GM04504 (cell line): Measurements from ENCODE around the gene LRCH4.

Experiments used
- DNase-seq: peaks from one replicate; pipeline ENCODE4 v3.0.0-alpha.2; 2012; ENCODE audit warnings: low read depth

LRCH4 gene

DNA sequence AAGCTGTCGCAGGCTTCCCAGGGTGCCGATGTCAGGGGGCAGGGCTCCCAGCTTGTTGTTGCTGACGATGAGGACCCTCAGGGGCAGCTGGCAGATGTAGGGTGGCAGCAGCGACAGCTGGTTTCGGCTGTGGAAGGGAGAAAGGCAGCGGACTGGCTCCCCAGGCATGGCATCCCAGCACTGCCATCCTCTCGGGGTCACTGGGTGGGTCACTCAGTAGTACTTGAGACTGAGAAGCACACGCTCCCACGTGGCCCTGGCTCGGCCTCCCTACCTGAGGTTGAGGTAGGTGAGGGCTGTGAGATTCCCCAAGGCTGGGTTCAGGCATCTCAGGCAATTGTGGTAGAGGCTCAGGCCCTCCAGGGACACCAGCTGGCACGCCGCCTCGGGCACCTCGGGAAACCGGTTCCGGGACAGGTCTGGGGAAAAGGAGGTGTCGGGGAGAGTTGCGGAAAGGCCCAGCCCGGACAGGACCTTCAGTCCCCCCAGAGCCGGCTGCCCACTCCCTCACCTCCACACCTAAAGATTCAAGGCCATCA, 3.8 kb downstream of the LRCH4 start:
- DNase-seq, result no peak

DNA sequence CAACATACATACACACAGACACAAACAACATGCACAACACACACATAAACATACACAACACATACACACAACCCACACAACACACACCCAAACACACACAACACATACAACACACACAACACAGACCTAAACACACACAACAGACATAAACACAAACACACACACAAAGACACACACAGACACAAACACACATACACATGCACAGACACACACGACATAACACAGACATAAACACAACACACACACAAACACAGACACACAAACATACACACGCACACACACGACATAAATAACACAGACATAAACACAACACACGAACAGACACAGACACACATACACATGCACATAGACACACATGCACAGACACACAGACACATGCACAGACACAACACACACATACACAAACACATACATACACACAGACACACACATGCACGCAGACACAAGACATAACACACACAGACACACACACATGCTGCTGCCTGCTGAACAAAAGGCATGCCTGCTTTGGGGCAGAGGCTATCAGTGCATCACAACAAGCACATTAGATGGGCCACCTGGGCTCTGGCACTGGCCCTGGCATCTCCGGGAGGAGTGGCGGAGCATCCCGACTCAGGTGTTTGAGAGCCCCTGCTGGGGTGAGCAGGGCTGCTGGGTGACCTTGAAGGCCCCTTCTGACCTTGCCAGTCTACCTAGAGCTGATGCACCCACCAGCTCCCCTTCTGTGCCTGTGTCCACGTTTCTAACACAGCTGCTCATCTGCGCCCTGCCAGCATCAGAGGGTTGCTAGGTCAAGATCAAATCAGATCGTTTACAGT, 5.3 kb downstream of the LRCH4 start:
- no peak for DNase-seq

GRCh38 chr7:100578246-100579183, 7.4 kb downstream of the LRCH4 start:
- no peak for DNase-seq

DNA sequence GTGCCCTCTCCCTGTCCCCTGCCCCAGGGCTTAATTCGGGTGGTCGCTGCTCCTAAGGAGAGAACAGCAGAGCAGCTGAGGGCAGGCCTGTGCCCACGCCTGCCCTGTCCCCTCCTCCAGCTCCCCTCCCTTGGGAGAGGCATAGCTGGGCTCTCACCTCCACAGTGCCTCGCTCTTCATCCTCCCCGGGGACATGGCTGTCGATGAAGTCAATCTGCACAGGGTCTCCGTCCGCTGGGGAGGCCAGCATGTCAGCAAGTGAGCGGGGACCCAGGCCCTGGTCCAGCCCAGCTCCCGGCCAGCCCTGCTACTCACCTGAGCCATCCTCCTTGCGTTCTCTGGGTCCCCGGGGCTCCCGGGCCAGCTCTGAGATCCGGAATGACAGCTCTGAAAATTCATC, 8.4 kb downstream of the LRCH4 start:
- DNase-seq, result no peak

DNA sequence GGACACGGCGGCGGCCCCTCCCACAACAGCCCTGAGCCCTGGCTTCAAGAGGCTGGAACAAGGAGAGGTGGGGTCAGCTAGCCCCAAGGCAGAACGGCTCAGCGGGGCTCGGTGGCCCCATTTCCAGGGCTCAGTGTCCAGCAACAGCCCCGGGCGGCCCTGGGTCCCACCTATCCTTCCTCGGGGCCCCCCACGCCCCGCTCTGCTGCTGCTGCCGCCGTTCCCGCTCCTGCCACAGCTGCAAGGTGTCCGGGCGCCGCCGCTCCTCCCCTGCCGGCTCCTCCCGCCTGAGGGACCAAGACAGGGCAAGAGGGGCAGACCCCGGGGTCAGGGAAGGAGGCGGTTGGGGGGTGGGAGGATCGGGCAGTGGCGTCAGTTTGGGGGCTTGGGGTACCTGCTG, 8.8 kb downstream of the LRCH4 start:
- DNase-seq, result no peak

DNA sequence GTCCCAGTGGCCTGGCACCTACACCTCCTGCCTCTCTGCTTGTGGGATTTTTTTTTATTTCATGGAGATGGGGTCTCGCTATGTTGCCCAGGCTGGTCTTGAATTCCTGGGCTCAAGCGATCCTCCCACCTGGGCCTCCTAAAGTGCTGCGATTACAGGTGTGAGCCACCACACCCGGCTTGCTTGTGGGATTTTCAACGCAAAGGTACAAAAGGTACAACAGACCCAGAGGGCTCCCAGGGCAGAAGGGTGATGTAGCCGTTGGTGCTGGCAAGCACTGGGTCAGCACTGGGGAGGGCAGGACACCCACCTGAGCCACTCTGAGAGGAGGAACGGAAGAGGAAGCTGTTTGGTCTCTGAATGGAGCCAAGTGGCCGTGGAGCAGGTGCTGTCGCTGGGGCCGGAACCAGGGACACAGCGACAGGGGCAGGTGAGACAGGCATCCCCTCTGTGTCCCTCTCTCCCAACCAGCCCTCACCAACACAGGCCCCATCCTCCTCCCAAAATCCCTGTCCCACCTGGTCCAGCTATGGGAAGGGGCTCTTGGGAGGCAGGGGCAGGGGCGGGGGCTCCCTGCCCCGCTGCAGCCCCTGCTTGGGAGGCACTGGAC, 9.4 kb downstream of the LRCH4 start:
- DNase-seq, result no peak

- DNase-seq, result no peak
Measured at GRCh38 chr7:100575746-100576383, 10.1 kb downstream of the LRCH4 start.

DNA sequence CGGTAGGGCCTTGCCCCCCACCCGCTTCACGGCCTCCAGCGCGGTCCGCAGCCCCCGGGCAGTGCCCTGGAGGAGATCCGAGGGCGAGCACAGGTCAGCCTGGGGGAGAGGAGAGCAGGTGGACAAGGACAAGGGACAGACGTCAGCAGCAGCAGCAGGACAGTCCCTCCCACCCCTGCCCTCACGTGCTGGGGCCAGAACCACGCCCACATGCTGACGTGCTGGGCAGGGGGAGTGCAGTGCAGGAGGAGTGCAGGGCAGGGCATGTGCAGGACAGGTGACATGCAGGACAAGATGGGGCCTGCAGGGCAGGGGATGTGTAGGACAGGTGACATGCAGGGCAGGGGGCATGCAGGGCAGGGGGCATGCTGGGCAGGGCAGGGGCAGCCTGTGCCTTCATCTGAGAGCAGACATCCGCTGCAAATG, 10.7 kb downstream of the LRCH4 start:
- no peak for DNase-seq

DNA sequence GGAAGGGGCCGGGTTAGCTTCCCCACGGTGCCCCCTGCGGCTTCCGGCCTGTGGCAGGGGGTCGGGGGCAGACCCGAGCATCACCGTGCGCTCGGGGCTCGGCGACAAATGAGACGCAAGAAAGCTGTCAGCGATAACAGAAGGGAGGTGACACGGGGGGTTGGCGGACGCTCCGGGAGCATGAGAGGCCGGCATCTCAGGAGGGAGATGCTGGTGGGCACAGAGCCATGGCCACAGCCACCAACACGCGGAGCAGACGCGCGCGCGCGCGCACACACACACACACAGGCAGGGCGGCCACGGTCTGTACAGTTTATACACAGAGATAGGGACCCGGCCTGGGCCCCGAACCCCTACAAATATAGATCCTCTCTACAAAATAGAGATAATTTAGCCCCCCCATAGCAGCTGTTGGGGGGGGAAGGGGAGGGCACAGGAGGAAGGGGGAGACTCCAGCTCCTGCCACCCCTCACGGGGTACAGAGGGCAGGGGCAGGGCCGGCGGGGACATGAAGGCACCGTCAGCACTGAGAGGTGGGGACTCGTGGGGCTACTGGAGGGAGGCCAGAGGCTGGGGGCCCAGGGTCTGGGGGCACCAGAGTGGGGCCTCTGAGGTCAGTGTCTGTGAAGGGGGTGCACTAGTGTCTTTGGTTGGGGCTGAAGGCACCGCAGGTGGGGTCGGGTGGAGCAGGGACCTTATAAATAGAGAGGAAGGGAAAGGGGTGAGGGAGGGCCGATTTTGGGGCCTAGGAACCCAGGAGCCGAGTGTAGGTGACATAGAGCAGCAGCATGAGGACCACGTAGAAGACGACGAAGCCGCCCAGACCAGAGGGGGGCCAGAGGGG, 11.3 kb downstream of the LRCH4 start:
- no peak for DNase-seq

DNA sequence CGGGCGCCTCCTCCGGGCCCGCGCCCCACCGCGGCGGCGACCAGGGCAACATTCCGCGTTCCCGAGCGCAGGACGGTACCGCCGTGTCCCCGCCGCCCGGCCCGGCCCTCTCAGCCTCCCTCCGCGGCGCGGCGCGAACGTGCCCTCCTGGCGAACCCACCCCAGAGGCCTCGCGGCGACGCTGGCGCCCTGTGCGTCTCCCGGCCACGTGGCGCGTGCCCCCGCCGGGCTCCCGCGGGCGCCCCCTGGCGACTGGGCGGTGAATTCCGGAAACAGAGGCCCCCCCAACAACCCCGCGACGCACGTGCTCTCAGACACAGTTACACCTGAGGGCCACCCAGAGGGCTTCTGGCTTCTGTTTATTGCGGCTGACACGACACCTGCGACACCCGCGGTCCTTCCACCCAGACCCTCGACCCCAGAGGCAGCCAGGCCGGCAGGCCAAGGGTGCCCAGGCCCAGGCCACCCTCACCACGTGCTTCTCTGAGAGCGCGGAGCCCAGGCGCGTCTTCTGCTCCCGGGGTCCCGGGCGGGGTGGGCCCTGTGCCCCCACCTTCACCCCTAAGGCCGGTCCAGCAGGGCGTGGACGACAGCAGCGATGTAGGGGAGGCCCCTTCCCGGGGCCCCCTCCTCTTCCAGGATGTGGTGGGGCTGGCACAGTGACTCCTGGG, 12.1 kb downstream of the LRCH4 start, which contains the start of gene SAP25:
SAP25 (minus strand) TSS at position 210 of the 671 bp plus-strand sequence; CDS start at position 52, 158 bp downstream.
- no peak for DNase-seq

DNA sequence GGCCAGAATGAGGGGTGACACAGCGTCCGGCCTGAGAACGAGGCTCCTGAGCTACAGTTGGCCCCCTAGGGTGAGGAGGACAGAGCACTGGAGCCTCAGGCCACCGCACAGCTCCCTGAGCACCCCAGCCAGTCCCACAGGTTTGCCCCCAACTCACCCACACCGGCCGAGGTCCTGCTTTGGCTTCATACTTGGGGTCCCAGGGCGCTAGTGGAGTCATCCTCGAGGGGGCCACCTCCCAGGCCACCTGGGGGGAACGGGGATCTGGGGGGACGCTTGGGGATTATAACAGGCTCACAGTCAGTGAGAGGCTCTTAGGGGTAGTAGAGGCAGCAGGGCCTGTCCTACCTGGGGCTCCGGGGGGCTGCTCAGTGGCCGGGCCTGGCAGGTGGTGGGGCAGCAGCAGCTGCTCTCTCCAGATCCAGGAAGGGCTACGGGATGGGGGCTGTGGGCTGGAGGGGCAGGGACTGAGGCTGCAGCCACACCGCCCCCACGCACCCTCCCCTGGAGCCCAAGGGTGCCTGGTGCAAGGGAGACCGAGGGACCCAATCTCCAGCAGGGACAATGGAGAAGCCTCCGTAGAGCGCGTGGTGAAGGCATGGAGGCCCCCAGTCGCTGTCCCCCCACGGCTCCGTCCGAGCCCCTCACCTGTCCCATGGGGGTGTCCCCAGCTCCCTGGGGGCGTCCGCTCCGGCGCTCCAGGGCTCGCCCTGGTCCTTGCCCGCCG, 12.8 kb downstream of the LRCH4 start:
- DNase-seq, result no peak

DNA sequence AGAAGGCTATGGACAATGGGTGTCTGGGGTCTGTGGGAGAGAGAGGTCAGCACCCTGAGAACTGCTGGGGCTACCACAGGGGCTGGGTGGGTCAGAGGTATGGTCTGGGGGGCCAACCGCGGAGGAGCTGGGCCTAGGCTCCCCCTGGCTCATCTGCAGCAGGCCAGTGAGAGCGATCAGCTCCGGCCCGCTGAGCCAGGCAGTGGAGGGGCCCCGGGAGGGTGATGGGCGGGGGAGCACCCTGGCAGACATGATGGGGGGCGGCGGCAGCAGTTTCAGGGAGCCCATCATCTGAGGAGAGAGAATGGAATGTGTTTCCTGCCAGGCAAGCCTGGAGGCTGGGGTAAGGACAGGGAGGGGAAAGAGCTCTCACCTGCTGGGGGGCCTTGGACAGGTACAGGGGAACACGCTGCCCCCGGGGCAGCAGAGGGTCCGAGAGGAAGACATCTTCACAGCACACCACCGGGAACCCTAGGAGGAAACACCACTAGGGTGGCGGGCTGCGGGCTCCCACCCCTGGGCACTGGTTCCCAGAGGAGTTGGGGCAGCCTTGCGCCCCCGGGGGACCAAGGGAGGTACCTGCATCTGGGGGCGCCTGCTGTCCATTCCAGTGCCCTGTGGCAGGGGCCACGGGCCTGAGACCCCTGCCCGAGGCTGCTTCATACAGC, 13.5 kb downstream of the LRCH4 start:
- DNase-seq, result no peak

- DNase-seq, result no peak
Measured at GRCh38 chr7:100571829-100572116, 14.2 kb downstream of the LRCH4 start.

DNA sequence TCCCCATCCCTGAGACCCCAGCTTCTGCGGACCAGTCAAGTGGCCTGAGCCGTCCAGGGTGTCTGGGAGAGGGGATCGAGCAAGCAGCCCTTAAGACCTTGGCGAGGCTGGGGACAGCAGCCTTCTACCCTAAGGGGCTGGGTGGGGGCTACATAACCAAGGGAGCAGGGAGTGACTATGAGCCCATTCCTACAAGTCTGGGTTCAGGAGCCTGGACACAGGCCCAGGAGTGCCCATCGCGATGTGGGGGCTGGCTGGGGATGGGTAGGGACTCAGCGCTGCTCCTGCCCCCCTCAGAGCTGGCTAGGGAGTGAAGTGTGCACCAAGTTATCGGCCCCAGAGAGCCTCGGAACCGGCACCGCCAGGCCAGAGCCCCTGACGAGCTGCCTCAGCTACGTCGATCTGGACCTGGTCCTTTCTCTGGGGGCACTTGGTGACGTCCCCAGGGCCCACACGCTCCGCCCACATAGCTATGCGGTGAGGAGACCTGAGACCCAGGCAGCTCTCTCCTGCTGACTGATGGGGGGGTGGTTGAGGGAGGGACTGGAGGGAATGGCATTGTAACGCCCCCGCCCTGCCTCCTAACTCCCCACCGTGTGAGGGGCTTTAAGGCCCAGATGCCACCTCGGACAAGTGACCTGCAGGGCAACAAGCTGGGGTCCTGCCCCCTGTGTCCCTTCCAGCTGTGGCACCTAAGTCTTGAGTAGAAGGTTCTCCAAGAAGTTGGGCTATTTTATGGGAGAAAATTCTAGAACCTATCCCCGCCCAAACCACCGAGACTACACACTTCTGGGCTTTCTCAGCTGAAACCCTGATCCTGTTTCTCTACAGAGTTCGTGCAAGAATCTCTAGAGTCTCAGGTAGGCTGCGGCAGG, 14.7 kb downstream of the LRCH4 start:
- DNase-seq, result no peak

GRCh38 chr7:100568896-100569844, 16.8 kb downstream of the LRCH4 start:
- DNase-seq, result no peak

DNA sequence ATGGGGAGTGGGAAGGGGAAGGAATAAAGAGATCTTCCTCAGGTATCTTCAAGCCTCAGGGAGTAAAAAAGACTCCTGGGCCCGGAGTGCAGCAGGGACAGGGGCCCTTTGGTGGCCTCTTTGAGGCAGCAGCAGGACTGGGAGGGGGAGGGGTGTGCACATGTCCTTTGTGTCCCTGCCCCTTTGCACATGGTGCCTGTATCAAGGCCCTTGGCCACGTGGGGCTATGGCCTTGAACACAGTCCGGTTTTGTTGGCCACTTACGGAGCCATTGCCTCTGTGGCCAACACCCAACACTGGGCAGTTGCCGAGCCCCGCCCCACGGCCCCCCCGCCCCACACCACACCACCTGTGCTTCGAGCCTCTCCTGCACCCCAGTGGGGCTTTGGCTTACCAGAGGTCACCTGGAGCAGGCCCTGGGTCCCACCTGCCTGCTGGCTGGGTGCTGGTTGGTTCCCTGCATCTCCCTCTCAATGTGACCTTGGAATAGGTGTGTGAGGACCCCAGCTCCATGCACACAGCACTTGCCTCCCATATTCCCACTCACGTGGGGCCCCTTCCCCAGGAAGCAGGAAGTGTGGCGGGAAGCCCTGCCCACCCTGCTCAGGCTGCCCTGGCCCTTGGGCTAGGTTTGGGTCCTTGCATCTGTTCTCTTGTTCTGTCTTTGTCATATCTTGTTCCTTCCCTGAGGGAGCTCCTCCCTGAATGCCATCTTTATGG, 17.6 kb downstream of the LRCH4 start:
- no peak for DNase-seq
